ENCODE results near the gene COG5.

The COG5 gene

GRCh38 chr7:107463139-107464078 is 100.3 kb downstream of the COG5 start:
- peak; percentile 7 for DNase-seq (ENCODE audit: low spot score)

- DNase-seq (ENCODE audit: low spot score): no peak
These were observed 101.7 kb downstream of the COG5 start for GRCh38 chr7:107461938-107462533.

GRCh38 chr7:107453388-107453787 is 110.3 kb downstream of the COG5 start:
- DNase-seq (ENCODE audit: low spot score): no peak

GRCh38 chr7:107450970-107451369 is 112.8 kb downstream of the COG5 start:
- no peak for DNase-seq (ENCODE audit: low spot score)

- no peak for DNase-seq (ENCODE audit: low spot score)
These were observed 116.7 kb downstream of the COG5 start for GRCh38 chr7:107446988-107447387.

GRCh38 chr7:107446531-107446930 is 117.2 kb downstream of the COG5 start:
- no peak for DNase-seq (ENCODE audit: low spot score)

- no peak for DNase-seq (ENCODE audit: low spot score)
These were observed 121.0 kb downstream of the COG5 start for GRCh38 chr7:107442678-107443077.

GRCh38 chr7:107441581-107442422 is 121.9 kb downstream of the COG5 start:
- no peak for DNase-seq (ENCODE audit: low spot score)

- no peak for DNase-seq (ENCODE audit: low spot score)
These were observed 124.7 kb downstream of the COG5 start for GRCh38 chr7:107439025-107439424.

- no peak for DNase-seq (ENCODE audit: low spot score)
These were observed 128.0 kb downstream of the COG5 start for GRCh38 chr7:107435749-107436148.

GRCh38 chr7:107432261-107432660 is 131.5 kb downstream of the COG5 start:
- no peak for DNase-seq (ENCODE audit: low spot score)

GRCh38 chr7:107430057-107430456 is 133.7 kb downstream of the COG5 start:
- DNase-seq (ENCODE audit: low spot score): no peak

- DNase-seq (ENCODE audit: low spot score): no peak
These were observed 135.1 kb downstream of the COG5 start for GRCh38 chr7:107428642-107429041.

- no peak for DNase-seq (ENCODE audit: low spot score)
These were observed 136.3 kb downstream of the COG5 start for GRCh38 chr7:107427462-107427861.

GRCh38 chr7:107414198-107414597 is 149.5 kb downstream of the COG5 start:
- no peak for DNase-seq (ENCODE audit: low spot score)

- no peak for DNase-seq (ENCODE audit: low spot score)
These were observed 155.4 kb downstream of the COG5 start for GRCh38 chr7:107408349-107408748.

GRCh38 chr7:107405559-107405958 is 158.2 kb downstream of the COG5 start:
- no peak for DNase-seq (ENCODE audit: low spot score)

- DNase-seq (ENCODE audit: low spot score): no peak
These were observed 158.8 kb downstream of the COG5 start for GRCh38 chr7:107404740-107405537.

- DNase-seq (ENCODE audit: low spot score): no peak
These were observed 165.6 kb downstream of the COG5 start for GRCh38 chr7:107398161-107398560.

- no peak for DNase-seq (ENCODE audit: low spot score)
These were observed 166.7 kb downstream of the COG5 start for GRCh38 chr7:107396990-107397389.

GRCh38 chr7:107396081-107396480 is 167.6 kb downstream of the COG5 start:
- DNase-seq (ENCODE audit: low spot score): no peak

GRCh38 chr7:107394831-107395230 is 168.9 kb downstream of the COG5 start:
- DNase-seq (ENCODE audit: low spot score): no peak
